SJCRH30 (cell line): ENCODE data around the gene MYO15B. TPM values are rescaled to one million over a fixed set of nuclear protein-coding genes. Genes with fewer than 3 reads are reported as not detected.

Source experiments
- total RNA-seq: library from RNA; depleted of rRNA; stranded (reverse); fragments of >200 nt; shearing (Covaris generic); gene quantifications from 2 replicates; pipeline ENCODE4 v1.2.3, GENCODE V29; 2014; rRNA removed

Gene MYO15B
- total RNA-seq, 1 experiment from 2014 or later, result 0.02 TPM

Other genes with a start within 250 kb of the MYO15B start
- 91.8 and 92.9 TPM in 2 replicates for gene GRB2, start 182.1 kb upstream of the MYO15B start, total RNA-seq
- 43.5 and 55.6 TPM in 2 replicates for gene TMEM94, start 131.2 kb upstream of the MYO15B start, total RNA-seq
- gene CASKIN2, start 72.3 kb upstream of the MYO15B start, total RNA-seq, result 6.9 and 9.3 TPM in 2 replicates
- 34.3 and 44.8 TPM in 2 replicates for gene TSEN54, start 71.3 kb upstream of the MYO15B start, total RNA-seq
- not detected in 2 replicates for gene LLGL2, start 62.1 kb upstream of the MYO15B start, total RNA-seq
- 0.14 and 0.18 TPM in 2 replicates for gene SMIM5, start 45.6 kb downstream of the MYO15B start, total RNA-seq
- 25.9 and 28.1 TPM in 2 replicates for gene RECQL5, start 79.4 kb downstream of the MYO15B start, total RNA-seq
- gene SAP30BP, start 79.5 kb downstream of the MYO15B start, total RNA-seq, result 63.4 and 74.0 TPM in 2 replicates
- 4.3 and 8.8 TPM in 2 replicates for gene ITGB4, start 133.7 kb downstream of the MYO15B start, total RNA-seq
- gene GALK1, start 177.4 kb downstream of the MYO15B start, total RNA-seq, result 29.0 and 31.5 TPM in 2 replicates
- 40.6 and 51.4 TPM in 2 replicates for gene UNK, start 197.0 kb downstream of the MYO15B start, total RNA-seq